ENCODE measurements around the gene SLC39A2.

The SLC39A2 gene

GRCh38 chr14:21015312-21015711 is 16.2 kb downstream of the SLC39A2 start:
- no peak for TF ChIP-seq CTCF (IDR thresholded peaks at IDR 0.05; ENCODE audit: unreplicated experiment in 3 of 3)
- Mint-ChIP-seq H3K4me3 (no peak overlapping the region), H3K36me3 (ENCODE audit: low read depth) (peaks cover 26% of the 10 kb centered on the region), H3K27me3 (ENCODE audit: low read depth) (peaks cover 3% of the 10 kb centered on the region), H3K4me1 (peaks cover 14% of the 10 kb centered on the region), H3K9me3 (no peaks in the 10 kb centered on the region), H3K27ac (peak overlapping the region in 1 of 3 experiments; percentile 23)

GRCh38 chr14:21016413-21017190 is 17.5 kb downstream of the SLC39A2 start:
- H3K9me3 Mint-ChIP-seq: no peaks in the 10 kb centered on the region
- TF ChIP-seq CTCF (IDR thresholded peaks at IDR 0.05; ENCODE audit: unreplicated experiment in 3 of 3): no peak
- no peak overlapping the region for H3K4me3 Mint-ChIP-seq
- peaks cover 39% of the 10 kb centered on the region for H3K36me3 Mint-ChIP-seq (ENCODE audit: low read depth)
- no peak overlapping the region for H3K27ac Mint-ChIP-seq
- peaks cover 3% of the 10 kb centered on the region for H3K27me3 Mint-ChIP-seq (ENCODE audit: low read depth)
- peaks cover 14% of the 10 kb centered on the region for H3K4me1 Mint-ChIP-seq

- no peaks in the 10 kb centered on the region for H3K9me3 Mint-ChIP-seq
- peaks cover 3% of the 10 kb centered on the region for H3K27me3 Mint-ChIP-seq (ENCODE audit: low read depth)
- H3K4me1 Mint-ChIP-seq: peaks cover 21% of the 10 kb centered on the region
- H3K27ac Mint-ChIP-seq: no peak overlapping the region
- peaks cover 45% of the 10 kb centered on the region for H3K36me3 Mint-ChIP-seq (ENCODE audit: low read depth)
- TF ChIP-seq CTCF (IDR thresholded peaks at IDR 0.05; ENCODE audit: unreplicated experiment in 3 of 3): no peak
- no peak overlapping the region for H3K4me3 Mint-ChIP-seq
Measured at GRCh38 chr14:21017528-21018245, 18.6 kb downstream of the SLC39A2 start.

- TF ChIP-seq CTCF (IDR thresholded peaks at IDR 0.05; ENCODE audit: unreplicated experiment in 3 of 3): no peak
- Mint-ChIP-seq H3K27me3 (ENCODE audit: low read depth) (peaks cover 3% of the 10 kb centered on the region), H3K4me1 (peaks cover 25% of the 10 kb centered on the region), H3K36me3 (ENCODE audit: low read depth) (peaks cover 45% of the 10 kb centered on the region), H3K4me3 (no peak overlapping the region), H3K27ac (no peak overlapping the region), H3K9me3 (no peaks in the 10 kb centered on the region)
Measured at GRCh38 chr14:21018286-21018685, 19.2 kb downstream of the SLC39A2 start.

GRCh38 chr14:21018781-21019180 is 19.7 kb downstream of the SLC39A2 start:
- H3K9me3 Mint-ChIP-seq: no peaks in the 10 kb centered on the region
- TF ChIP-seq CTCF (IDR thresholded peaks at IDR 0.05; ENCODE audit: unreplicated experiment in 3 of 3): no peak
- H3K4me3 Mint-ChIP-seq: no peak overlapping the region
- peaks cover 30% of the 10 kb centered on the region for H3K4me1 Mint-ChIP-seq
- peaks cover 45% of the 10 kb centered on the region for H3K36me3 Mint-ChIP-seq (ENCODE audit: low read depth)
- peaks cover 3% of the 10 kb centered on the region for H3K27me3 Mint-ChIP-seq (ENCODE audit: low read depth)
- H3K27ac Mint-ChIP-seq: no peak overlapping the region
